HG02981 (cell line): ENCODE measurements around the gene ALK.

Source experiments
- ATAC-seq: cut with Tn5 transposase; IDR thresholded peaks from one replicate; pipeline ENCODE4 v1.9.1; 2021; ENCODE audit warnings: mild to moderate bottlenecking, moderate library complexity; ENCODE audit not compliant: unreplicated experiment

ALK gene

GRCh38 chr2:29305762-29306161 lies 615.6 kb downstream of the ALK start:
- no peak for ATAC-seq

DNA sequence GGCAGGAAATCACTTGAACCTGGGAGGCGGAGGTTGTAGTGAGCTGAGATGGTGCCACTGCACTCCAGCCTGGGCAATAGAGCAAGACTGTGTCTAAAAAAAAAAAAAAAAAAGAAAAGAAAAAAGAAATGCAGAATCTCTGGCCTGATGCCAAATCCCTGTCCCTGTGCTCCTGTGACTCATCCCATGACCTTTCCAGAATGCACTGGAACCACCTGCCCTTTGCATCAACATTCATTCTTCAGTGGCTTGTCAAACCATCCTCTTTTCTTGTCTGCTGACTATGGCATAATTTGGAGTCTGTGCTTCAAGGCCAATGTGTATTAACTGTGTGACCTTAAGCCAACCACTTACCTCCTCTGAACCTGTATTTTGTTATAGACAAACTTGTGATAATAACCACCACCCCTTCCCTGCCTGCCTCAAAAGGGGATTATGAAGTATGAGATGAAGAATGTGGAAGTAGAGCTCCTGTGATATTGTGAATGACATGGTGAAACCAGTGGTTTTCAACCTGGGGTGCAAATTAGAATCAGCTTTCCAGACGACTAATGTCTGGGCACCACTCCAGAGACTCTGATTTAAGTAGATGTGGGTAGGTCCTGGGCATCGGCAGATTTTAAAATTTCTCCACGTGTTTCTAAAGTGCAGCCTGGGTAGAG lies 616.9 kb downstream of the ALK start:
- no peak for ATAC-seq

GRCh38 chr2:29296585-29296984 lies 624.8 kb downstream of the ALK start:
- no peak for ATAC-seq

DNA sequence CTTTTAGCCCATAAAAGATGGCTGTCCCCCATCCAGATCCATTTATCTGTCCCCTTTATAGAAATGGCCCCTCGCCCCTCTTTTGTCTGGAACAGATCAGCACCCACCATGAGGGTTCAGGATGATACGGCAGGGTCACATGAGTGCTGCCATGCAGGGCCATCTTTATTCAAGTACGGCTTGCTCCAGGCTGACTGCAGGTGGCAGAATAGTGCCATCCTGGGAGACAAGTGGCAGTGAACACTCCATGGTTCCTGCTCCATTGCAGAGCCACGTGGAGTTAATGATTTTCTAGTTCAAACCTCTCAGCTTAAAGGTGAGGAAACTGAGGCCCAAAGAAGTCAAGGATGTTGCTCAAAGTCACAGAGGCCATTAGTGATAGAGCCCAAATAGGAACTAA lies 625.5 kb downstream of the ALK start:
- ATAC-seq: no peak

DNA sequence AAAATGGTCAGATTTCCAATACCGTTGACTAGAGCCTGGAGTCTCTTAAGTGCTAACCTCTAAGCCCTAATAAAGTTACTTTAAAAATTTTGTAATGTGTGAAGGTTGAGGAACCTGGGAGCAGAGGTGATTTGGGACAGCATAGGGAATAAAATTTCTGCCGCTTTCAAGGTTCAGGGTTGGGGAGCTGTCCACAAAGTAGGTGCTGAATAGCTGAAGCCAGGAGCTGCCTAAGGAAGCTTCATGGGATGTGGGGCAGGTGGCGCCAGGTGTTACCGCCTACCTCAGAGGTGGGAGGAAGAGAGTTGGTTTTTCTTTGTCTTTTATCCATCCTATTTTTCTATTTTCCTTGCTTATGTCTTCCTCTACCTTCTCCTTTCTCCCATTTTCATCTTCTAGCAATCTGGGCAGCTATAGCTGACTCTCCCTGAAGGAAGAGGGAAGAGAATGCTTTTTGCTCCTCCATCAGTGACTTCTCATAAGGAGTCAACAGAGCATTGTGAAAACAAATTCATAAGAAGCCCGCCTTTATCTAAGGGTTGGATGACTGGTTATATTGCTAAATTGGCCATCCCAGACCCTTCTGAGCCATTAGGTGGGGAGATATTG lies 627.5 kb downstream of the ALK start:
- no peak for ATAC-seq

DNA sequence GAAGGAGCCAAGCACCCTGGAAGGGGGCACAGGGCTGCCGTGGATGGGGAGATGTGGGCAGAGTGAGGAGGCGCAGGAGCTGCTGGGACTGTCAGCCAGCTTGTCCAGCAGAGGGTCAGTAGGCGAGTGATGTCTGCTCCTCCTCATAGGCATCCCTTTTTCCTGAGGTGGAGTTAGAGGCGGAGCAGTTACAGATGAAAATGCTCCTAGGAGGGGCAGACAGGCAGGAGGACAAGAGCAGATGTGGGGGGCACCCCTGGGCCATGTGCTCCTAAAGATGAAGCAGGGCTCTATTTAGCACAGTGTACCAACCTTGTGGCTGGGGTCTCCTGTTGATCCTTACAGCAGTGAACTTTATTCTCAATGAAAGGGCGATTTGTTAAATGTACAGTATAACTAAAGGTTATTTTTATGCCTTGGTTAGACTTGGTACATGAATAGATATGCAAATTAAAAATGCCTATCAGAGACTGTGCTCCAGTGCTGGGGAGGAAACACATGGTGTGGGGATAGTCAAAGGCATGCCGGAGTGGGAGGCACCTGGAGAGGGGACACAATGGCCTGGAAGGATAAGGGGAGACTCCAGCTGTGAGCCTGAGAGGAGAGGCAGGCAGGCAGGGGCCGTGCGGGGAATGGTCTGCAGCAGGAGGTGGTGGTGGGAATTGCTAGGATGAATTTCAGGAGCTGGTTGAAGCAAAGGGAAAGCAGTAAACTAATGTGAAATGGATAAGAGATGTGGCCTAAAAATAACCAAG lies 630.9 kb downstream of the ALK start:
- no peak for ATAC-seq

DNA sequence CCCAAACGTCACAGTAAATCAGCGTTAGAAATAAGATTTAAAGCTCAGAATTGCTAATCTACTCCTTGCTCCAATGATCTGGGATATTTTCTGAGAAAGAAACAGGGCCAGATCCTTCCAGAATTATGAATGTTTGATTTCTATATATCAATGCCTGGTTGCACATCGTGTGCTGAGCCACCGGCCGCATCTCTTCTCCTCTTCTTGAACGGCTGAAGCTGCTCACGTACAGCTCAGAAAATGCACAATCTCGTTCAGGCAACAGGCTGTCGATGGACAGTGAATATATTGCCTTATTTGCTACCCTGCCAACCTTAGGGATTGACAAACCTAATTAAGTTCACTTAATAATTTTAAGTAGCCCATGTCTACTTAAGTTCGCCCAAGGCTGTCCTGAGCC lies 636.7 kb downstream of the ALK start:
- ATAC-seq: no peak

DNA sequence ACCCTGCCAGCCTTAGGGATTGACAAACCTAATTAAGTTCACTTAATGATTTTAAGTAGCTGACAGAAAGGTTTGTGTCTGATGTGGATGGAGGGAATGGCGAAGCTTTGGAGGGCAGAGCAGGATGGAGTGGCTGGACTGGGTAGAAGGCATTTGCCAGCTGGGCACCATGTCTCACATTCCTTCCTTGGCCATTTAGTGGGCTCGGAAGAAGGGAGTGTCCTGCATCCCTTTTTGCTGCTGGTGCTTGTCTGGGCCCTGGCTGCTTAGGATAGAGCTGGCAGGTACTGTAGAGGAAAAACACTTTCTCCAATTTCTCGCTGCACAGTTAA lies 639.5 kb downstream of the ALK start:
- no peak for ATAC-seq

GRCh38 chr2:29281086-29281915 lies 640.1 kb downstream of the ALK start:
- no peak for ATAC-seq

GRCh38 chr2:29278966-29279365 lies 642.4 kb downstream of the ALK start:
- ATAC-seq: no peak

DNA sequence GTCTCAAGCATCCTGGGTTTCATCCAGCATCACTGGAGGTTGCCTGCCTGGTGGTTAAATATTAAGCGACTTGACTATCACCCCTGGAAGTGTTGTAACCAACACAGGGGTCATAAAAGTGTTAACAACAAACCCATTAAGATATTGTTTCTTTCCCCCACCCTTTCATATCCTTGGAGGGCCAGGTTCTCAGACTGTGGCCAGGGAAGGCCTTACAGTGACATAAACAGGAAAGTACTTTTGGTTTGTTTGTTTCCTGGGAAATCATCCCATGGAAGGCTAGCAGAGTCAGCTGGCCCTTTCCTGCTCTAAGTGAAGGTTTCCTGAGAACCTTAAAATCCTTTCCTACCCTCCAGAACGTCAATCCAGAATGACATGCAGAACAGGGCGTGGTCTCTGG lies 645.2 kb downstream of the ALK start:
- no peak for ATAC-seq

GRCh38 chr2:29275186-29275585 lies 646.2 kb downstream of the ALK start:
- no peak for ATAC-seq

DNA sequence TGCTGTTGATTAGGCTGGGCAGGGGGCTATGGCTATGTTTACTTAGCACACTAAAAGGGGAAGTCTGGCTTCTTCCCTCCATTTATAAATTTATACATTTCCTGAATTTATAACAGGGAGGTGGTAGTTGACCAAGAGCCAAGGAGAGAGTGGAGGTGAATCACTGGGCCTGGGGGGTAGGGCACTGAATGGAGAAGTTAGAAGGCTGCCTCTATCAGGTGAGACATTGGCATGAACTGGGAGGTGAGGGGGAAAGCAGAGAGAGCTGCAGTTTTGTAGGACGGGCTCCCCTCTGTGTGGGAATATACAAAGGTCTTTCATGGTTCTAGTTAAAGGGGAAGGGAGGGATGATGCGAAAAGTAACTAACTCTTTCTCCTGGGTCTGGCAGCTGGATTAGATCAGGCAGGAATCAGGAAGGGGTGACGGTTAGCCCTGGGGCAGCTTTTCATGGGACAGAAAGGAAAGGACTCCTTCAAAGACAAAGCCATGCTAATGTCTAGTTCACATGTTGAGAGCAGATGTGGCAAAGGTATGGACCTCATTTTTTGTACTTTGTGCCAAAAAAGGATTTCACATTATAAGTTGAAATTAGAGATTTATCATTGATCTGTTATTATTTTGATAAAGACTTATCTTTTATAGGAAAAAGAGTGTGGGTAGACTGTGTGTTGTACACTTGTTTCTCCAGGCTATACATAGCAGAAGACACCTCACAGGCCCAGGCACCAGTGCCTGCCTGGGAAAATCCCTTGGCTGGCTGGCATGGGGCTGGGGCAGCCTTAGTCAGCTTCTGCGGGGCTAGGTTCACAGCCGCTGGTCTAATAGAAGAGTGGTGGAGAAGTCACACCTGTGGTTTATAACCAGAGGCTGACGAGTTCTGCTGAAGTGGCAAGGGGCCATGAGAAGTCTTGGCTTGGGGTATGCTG lies 647.4 kb downstream of the ALK start:
- ATAC-seq: no peak

DNA sequence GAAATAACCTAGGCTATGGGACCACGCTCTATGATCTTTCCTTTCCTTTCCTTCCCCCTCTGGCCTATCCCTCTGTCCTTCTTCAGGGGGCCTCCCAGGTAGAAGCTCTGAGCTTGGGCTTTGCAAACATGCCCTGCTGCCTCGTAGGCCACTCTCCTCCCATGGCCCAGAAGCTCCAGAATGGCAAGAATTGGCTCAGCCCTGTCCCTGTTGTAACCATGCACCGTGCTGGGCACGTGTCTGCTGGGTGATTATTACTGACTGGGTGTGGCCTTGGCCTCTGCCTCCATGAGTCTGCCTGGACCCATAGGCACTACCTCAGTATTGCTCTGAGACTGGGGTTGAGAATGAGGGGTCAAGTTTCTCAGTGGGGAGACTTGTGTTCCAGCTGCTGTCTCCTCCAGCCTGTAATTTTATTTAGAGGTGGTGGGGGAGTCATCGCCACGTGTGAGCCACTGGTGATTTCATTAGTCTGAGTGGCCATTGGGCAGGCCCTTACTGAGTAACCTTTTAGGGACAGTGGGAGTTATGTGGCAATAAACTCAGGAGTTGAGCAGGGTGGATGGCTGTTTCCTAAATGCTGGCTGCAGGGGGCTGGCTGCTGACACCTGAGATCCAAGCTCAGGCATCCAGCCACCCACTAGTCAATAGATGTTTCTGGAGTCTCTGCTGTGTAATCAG lies 648.2 kb downstream of the ALK start:
- ATAC-seq: no peak

- no peak for ATAC-seq
Measured at GRCh38 chr2:29272311-29272710, 649.1 kb downstream of the ALK start.

DNA sequence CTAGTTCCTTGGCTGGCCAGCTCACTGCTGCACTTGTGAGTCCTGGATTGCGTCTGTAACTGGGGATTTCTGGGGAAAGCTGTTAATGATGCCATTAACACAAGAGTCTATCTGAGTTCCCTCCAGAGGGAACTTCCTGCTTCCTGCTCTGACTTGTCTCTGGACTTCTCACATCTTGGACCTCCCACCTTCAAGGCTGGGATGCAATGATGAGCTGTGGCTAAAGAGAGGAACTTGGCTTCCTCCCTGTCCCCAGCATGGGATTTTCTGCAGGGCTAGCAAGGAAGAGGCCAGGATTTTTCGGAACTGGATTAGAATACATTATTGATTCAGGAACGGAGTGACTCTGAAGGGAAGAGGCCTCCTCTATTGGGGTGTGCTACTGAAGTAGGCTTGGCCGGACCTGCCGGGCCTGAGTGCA lies 650.7 kb downstream of the ALK start:
- no peak for ATAC-seq

DNA sequence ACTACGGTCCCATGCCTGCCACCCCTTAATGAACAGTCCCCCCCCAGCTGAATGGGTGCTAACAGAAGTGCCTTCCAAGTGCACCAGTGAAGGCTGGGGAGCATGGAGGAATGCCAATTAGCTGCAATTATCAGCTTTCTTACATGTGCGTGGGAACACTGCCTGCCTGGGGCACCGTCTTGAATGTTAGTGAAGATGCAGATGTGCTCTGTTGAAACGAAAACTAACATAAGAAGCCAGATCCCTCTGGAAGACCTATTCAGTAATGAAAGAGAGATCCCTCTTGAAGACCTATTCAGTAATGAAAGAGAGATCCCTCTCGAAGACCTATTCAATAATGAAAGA lies 651.6 kb downstream of the ALK start:
- ATAC-seq: no peak

- ATAC-seq: no peak
Measured at GRCh38 chr2:29269095-29269764, 652.2 kb downstream of the ALK start.

- ATAC-seq: no peak
Measured at GRCh38 chr2:29267720-29268119, 653.7 kb downstream of the ALK start.
